Cerebellar nuclear complex (tissue), 1 donor: ENCODE measurements around the gene ANKS4B.

Source experiments
- DNase-seq, 2 experiments: peaks; one replicate each; lab custom pipeline; 2025; lab: John Stamatoyannopoulos, UW

Gene ANKS4B

DNA sequence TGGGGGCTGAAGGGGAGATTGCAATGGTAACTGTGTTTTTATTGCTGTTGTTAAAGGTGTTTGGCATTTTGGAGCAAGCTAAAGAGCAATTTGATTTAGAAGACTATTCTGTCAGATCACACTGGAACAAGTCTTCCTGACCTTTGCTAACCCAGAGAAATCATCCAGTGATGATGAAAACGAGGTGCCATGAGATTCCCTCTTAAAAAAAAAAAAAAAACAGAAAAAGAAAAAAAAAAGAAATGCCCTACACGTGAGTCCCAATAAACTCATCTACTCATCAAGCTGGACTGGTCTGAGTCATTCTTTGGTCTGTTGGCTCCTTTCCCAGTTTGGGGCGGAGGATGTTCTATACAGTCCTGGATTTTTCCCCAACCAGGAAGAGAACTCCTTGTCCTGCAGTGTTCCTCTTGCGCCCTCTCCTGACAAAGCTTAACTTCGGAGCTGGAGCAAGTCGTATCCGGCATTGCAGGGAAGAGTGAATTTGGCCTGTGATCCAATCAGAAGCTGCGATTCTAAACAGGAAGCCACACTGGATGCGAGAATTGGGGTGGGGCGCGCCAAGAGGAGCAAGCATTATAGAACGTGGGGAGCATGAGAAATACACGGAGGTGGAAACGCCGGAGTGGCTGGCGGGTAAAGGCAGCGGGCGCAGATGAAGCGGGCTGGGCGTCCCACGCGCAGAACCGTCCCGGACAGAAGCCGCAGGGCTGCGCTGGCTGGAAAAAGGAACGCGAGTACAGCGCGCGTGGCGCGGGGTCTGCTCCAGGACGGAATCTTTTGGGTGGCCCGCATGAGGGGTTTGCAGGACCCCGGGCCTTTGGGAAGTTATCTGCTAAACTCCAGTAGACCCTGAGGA is 67.0 kb downstream of the ANKS4B start:
- DNase-seq, result peak; percentile 81 to 99

DNA sequence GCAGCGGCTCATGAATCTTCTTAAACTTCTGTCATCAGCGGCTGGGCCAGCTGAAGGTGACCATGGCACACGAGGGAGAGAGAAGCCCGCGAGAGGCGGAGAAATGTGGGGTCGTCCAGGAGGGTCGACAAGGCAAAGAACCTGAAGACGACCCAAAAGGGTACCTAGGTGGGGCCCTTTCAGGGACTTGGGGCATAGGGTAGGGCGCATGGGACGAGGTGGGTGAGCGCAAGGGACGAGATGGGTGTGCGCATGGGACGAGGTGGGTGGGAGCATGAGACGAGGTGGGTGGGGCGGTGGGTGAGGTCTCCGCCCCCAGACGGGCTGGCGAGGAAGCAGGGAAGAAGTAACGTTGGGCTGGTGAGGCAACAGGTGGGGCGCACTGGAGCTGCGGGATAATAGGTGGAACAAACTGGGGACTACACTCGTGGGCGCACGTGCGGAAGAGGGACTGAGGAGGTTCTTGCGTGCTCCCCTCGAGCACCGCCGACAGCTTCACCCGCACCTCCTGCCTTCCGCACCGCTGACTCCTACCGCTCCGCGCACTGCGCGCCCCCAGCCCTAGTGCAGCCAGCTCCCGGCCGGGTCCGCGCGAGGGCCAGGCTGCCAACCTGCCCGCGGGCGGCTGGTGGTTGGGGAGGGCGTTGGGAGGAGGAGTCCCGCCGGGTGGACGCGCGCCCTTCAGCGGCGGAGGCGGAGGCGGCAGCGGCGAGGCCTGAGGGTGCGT is 67.8 kb downstream of the ANKS4B start:
- no peak for DNase-seq

DNA sequence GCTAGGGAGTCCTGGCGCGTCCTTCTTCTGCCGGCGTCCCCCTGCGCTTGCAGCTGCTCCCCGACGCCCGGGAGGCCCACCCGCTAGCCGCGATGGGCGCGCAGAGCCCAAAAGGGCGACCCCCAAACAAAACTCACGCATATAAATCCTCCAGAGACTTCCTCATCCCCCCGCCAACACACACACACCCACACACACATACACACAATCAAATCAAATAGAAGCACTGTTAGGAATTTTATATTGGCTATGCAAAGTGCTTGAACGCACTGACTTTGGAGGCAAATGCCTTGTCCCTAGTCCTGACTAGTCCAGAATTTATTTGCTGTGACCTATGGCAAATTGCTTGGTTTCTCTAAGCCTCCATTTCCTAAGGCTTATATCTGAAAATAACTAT is 68.4 kb downstream of the ANKS4B start:
- DNase-seq, result no peak

DNA sequence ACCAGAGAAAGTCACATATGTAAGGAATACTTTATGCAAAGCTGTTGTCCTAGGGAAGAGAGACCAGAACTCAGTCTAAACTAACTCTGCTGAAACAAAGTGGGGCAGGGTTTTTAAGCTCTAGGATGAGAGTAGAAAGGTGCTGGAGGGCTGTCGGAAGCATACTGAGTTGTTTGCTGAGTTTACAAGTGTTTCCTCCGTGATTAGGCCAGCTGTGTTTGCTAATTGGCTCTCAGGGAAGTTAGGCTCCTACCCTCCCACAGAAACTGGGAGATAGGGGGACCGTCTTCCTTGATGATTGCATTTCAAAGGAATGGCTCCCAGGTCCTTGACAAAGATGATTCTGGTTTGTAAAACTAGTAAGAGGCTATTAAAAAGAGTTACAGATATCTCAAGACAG is 69.0 kb downstream of the ANKS4B start:
- no peak for DNase-seq

- no peak for DNase-seq
Measured at GRCh38 chr16:21302898-21303528, 69.5 kb downstream of the ANKS4B start.
